22Rv1 (cell line): ENCODE data around the gene NLRC5.
"Not testable (repeated sequence)": the region's sequence is repeated elsewhere in the genome, so short reads cannot be mapped to it uniquely, and the experiment has no call there.

ENCODE experiments used
- H3K27ac ChIP-seq: fragments of 450-650 bp; 2 replicates; pipeline ENCODE4 v1.5.1; 2017
- CTCF ChIP-seq: fragments of 450-650 bp; IDR thresholded peaks from 2 replicates; pipeline ENCODE4 v1.5.1; 2017; ENCODE audit warnings: mild to moderate bottlenecking
- ZFX ChIP-seq: fragments of 450-650 bp; IDR thresholded peaks from 2 replicates; pipeline ENCODE4 v1.6.1; 2017; ENCODE audit warnings: antibody characterized with exemption, borderline replicate concordance

Gene NLRC5

GRCh38 chr16:56970934-56971767, 18.2 kb upstream of the NLRC5 start:
- TF ChIP-seq CTCF (no peak), ZFX (no peak)
- no peak overlapping the region for H3K27ac ChIP-seq

DNA sequence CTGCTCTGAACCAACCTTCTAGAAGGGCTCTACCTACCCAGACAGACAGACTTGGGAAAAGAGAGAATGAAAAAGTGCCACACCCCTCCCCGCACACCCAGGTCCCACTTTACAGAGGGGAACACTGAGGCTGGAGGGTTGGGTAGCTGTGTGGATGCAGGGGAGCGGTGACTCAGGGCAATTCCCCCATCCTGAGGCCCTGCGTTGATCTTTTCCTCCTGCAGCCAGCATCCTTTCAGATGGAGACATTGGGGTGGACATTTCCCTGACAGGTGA, 17.7 kb upstream of the NLRC5 start:
- H3K27ac ChIP-seq = no peak overlapping the region
- TF ChIP-seq CTCF (no peak), ZFX (no peak)

DNA sequence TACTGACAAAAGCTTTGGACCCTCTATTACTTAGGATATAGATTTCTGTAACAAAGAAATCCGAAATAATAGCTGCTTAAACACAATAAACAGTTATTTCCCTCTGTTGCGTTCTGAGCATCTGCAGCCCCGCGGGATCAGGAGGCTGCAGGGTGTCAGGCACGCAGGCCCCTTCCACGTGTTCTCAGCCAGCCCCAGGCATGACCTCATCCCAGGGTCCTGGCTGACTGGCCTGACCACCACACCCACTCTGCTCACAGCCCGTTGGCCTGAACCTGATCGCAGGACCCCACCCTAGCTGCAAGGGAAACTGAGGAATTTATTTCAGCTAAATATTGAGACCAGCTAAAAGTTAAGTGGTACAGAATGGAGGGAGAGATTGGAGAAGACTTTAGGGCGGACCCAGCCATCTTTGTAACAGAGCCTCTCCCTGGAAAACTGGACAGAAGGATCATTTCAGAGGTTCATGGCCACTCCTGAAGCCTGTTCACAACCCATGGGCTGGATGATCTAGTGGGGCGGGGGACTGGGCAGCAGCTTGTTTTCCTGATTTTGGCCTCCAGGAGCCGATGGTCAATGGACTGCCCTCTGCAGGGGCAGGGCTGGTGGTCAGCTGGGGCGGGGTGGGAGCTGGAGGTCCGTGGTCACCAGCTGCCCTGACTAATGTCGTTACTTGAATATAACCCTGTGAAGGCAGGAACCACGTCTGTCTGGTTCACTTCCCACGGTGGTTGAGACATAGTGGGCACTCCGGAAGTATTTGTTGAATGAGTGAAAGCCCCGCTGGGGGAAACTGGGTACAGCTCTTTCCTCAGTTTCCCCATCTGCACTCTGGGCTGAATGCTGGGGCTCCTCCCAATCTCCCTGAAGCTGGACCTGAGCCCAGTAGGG, 16.7 kb upstream of the NLRC5 start:
- no peak for TF ChIP-seq ZFX
- no peak for TF ChIP-seq CTCF
- no peak overlapping the region for H3K27ac ChIP-seq

GRCh38 chr16:56973294-56973689, 16.1 kb upstream of the NLRC5 start:
- TF ChIP-seq CTCF (no peak), ZFX (no peak)
- no peak overlapping the region for H3K27ac ChIP-seq

DNA sequence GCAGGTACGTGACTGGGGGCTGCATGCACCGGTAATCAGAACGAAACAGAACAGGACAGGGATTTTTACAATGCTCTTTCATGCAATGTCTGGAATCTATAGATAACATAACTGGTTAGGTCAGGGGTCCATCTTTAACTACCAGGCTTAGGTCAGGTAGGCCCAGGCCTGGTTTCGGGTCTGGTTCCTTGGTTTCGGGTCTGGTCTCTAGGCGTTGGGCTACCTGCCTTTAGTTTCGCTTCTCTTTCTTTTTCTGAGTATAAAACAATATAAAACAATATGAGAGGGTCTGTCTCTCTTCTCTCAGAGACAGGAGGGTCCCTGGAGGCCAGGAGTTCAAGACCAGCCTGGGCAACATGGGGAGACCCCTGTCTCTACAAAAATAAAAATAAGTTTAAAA, 15.5 kb upstream of the NLRC5 start:
- H3K27ac ChIP-seq = not testable (repeated sequence)

GRCh38 chr16:56974549-56975300, 14.6 kb upstream of the NLRC5 start:
- no peak for TF ChIP-seq ZFX
- no peak for TF ChIP-seq CTCF
- H3K27ac ChIP-seq = no peak overlapping the region

GRCh38 chr16:56975714-56976113, 13.6 kb upstream of the NLRC5 start:
- TF ChIP-seq ZFX = no peak
- TF ChIP-seq CTCF = no peak
- H3K27ac ChIP-seq = no peak overlapping the region
